T-cell (primary cell): ENCODE results near the gene MEGF10. TPM values are rescaled to one million over a fixed set of nuclear protein-coding genes. Genes with fewer than 3 reads are reported as not detected.

ENCODE experiments used
- ATAC-seq, 4 experiments: fragments of 200-7000 bp in 3 of 4; fragments of 150-1000 bp in 1 of 4; cut with Tn5 transposase; replicated peaks in 1 of 4; 1 replicate in 3 of 4; 2 replicates in 1 of 4; pipeline ENCODE4 v1.10.0; 2021; ENCODE audit warnings: moderate library complexity in 3 of 4, mild to moderate bottlenecking in 2 of 4, moderate number of reproducible peaks in 1 of 4
- CTCF ChIA-PET, 2 donors: fragments of 300-600 bp; sonication (Branson Sonifier 250); formaldehyde crosslinking; loops; one replicate each; lab custom pipeline; 2022; ENCODE audit warnings: antibody characterized with exemption in 2 of 2; lab: Charles Lee
- POLR2A ChIA-PET, 2 donors: fragments of 300-600 bp; sonication (Branson Sonifier 250); formaldehyde crosslinking; loops; one replicate each; lab custom pipeline; 2022; ENCODE audit warnings: antibody characterized with exemption in 2 of 2; lab: Charles Lee
- DNase-seq, 35 experiments: peaks; one replicate each; pipeline versions ENCODE4 v3.0.0 to v3.0.0-alpha.2; 2013 to 2023
- H3K27ac ChIP-seq: one replicate; pipeline ENCODE4 v1.5.1; 2013; ENCODE audit warnings: low read length
- H3K27me3 ChIP-seq, 2 experiments: replicated peaks in 1 of 2; 1 replicate in 1 of 2; 2 replicates in 1 of 2; pipeline versions ENCODE4 v1.6.1 to v1.7.0; 2013; ENCODE audit warnings: low read length in 1 of 2, mixed read lengths in 1 of 2; ENCODE audit not compliant: control insufficient read depth in 2 of 2, insufficient read depth in 2 of 2; ENCODE audit errors: extremely low read depth in 1 of 2
- H3K36me3 ChIP-seq, 2 donors: 1 replicate in 1 of 2; 2 replicates in 1 of 2; pipeline versions ENCODE4 v1.6.1 to v1.7.0; 2013; ENCODE audit warnings: low read length in 1 of 2; ENCODE audit not compliant: control insufficient read depth in 2 of 2, insufficient read depth in 1 of 2; ENCODE audit errors: extremely low read depth in 1 of 2
- H3K4me1 ChIP-seq, 2 experiments: 1 replicate in 1 of 2; 2 replicates in 1 of 2; pipeline versions ENCODE4 v1.6.1 to v1.7.0; 2013; ENCODE audit warnings: low read length in 2 of 2, mixed read lengths in 1 of 2; ENCODE audit not compliant: insufficient read depth in 2 of 2, control insufficient read depth in 1 of 2; ENCODE audit errors: extremely low read depth in 1 of 2
- H3K4me3 ChIP-seq, 2 donors: 1 replicate in 1 of 2; 2 replicates in 1 of 2; pipeline versions ENCODE4 v1.5.1 to v1.7.0; 2013; ENCODE audit warnings: mild to moderate bottlenecking in 2 of 2, low read length in 1 of 2, moderate library complexity in 1 of 2; ENCODE audit not compliant: control insufficient read depth in 1 of 2; ENCODE audit errors: extremely low read depth in 1 of 2
- H3K9me3 ChIP-seq: 2 replicates; pipeline ENCODE4 v1.7.0; 2013
- H3K27ac Mint-ChIP-seq, 2 donors: one replicate each; pipeline ENCODE4 v1.8.0; 2020 to 2021; ENCODE audit warnings: mild to moderate bottlenecking in 2 of 2, mixed read lengths in 2 of 2
- H3K27me3 Mint-ChIP-seq, 2 donors: one replicate each; pipeline ENCODE4 v1.8.0; 2021 to 2022; ENCODE audit warnings: mixed read lengths in 2 of 2
- H3K36me3 Mint-ChIP-seq: one replicate; pipeline ENCODE4 v1.8.0; 2021; ENCODE audit warnings: mixed read lengths
- H3K4me1 Mint-ChIP-seq, 3 donors: one replicate each; pipeline ENCODE4 v1.8.0; 2020 to 2022; ENCODE audit warnings: mixed read lengths in 3 of 3, mild to moderate bottlenecking in 1 of 3
- H3K4me3 Mint-ChIP-seq, 3 donors: one replicate each; pipeline ENCODE4 v1.8.0; 2020 to 2022; ENCODE audit warnings: mild to moderate bottlenecking in 3 of 3, mixed read lengths in 3 of 3, moderate library complexity in 3 of 3
- H3K9me3 Mint-ChIP-seq, 3 donors: one replicate each; pipeline ENCODE4 v1.8.0; 2020 to 2022; ENCODE audit warnings: mixed read lengths in 3 of 3
- WGBS: methylation state at CpG from one replicate; pipeline ENCODE4 v1.1.5; 2013; ENCODE audit warnings: missing lambda C conversion rate; ENCODE audit not compliant: insufficient coverage; 5-methylcytosine and 5-hydroxymethylcytosine counted together
- total RNA-seq, 35 experiments: library from RNA in 6 of 35; stranded (reverse) in 6 of 35; fragments of 120-200 nt in 1 of 35; gene quantifications; one replicate each; pipeline versions ENCODE4 v1.2.1 to v1.2.4 and lab custom pipeline; 2013 to 2026

The MEGF10 gene
- total RNA-seq, 5 donors from 2014 or later (not counting 1 experiment from before 2014, with no cell fraction given) = 0.06 to 0.89 (median 0.47) TPM; not detected in 2

- Mint-ChIP-seq H3K27me3 (no peaks in the 10 kb centered on the region), H3K27ac (no peak overlapping the region), H3K36me3 (no peaks in the 10 kb centered on the region), H3K4me1 (no peaks in the 10 kb centered on the region), H3K9me3 (no peaks in the 10 kb centered on the region), H3K4me3 (no peak overlapping the region)
- ChIA-PET CTCF (interaction anchor here (0.5 to 0.6 kb wide), 2 partner anchors 170 to 728 kb away, joined by 3 to 5 read pairs; no protein-coding TSS in a partner anchor), POLR2A (no interaction called here)
- no peaks in the 10 kb centered on the region for H3K27me3 ChIP-seq
- H3K4me1 ChIP-seq = no peaks in the 10 kb centered on the region
- WGBS = no CpG with 5 or more reads among the region's 2 CpGs
- ATAC-seq (no peak), DNase-seq (no peak)
- H3K27ac ChIP-seq = no peak overlapping the region
- no peaks in the 10 kb centered on the region for H3K36me3 ChIP-seq
- no peaks in the 10 kb centered on the region for H3K9me3 ChIP-seq
- H3K4me3 ChIP-seq = no peak overlapping the region
Observed at GRCh38 chr5:127433526-127433925, 142.9 kb downstream of the MEGF10 start.

- CTCF ChIA-PET = no interaction called here
- H3K9me3 ChIP-seq = no peaks in the 10 kb centered on the region
- H3K4me1 Mint-ChIP-seq = no peaks in the 10 kb centered on the region
- no peak overlapping the region for H3K4me3 Mint-ChIP-seq
- DNase-seq (no peak), ATAC-seq (no peak)
- no peaks in the 10 kb centered on the region for H3K27me3 ChIP-seq
- no peak overlapping the region for H3K27ac ChIP-seq
- peaks cover 0 to 5% of the 10 kb centered on the region in 2 donors for H3K27me3 Mint-ChIP-seq
- H3K4me1 ChIP-seq = no peaks in the 10 kb centered on the region
- no peak overlapping the region for H3K4me3 ChIP-seq
- no peak overlapping the region for H3K27ac Mint-ChIP-seq
- H3K36me3 Mint-ChIP-seq = no peaks in the 10 kb centered on the region
- H3K36me3 ChIP-seq = no peaks in the 10 kb centered on the region
- H3K9me3 Mint-ChIP-seq = no peaks in the 10 kb centered on the region
- POLR2A ChIA-PET = no interaction called here
- 88% methylated on average over 12 of the region's 12 CpGs for WGBS
Observed at GRCh38 chr5:127434588-127434987, 144.0 kb downstream of the MEGF10 start.

GRCh38 chr5:127435821-127436220 lies 145.2 kb downstream of the MEGF10 start:
- CTCF ChIA-PET = no interaction called here
- H3K9me3 Mint-ChIP-seq = no peaks in the 10 kb centered on the region
- no peak for DNase-seq
- no peak overlapping the region for H3K4me3 Mint-ChIP-seq
- no CpG with 5 or more reads among the region's 2 CpGs for WGBS
- POLR2A ChIA-PET = no interaction called here
- no peak overlapping the region for H3K27ac Mint-ChIP-seq
- H3K4me1 Mint-ChIP-seq = no peaks in the 10 kb centered on the region
- Histone ChIP-seq H3K9me3 (no peaks in the 10 kb centered on the region), H3K4me1 (no peaks in the 10 kb centered on the region), H3K4me3 (no peak overlapping the region), H3K27ac (no peak overlapping the region), H3K36me3 (no peaks in the 10 kb centered on the region), H3K27me3 (no peaks in the 10 kb centered on the region)
- no peaks in the 10 kb centered on the region for H3K36me3 Mint-ChIP-seq
- peaks cover 5% of the 10 kb centered on the region in 2 donors for H3K27me3 Mint-ChIP-seq
- ATAC-seq = no peak

- Histone ChIP-seq H3K27me3 (no peaks in the 10 kb centered on the region), H3K36me3 (no peaks in the 10 kb centered on the region), H3K4me3 (no peak overlapping the region), H3K9me3 (no peaks in the 10 kb centered on the region), H3K4me1 (no peaks in the 10 kb centered on the region), H3K27ac (no peak overlapping the region)
- CTCF ChIA-PET = no interaction called here
- Mint-ChIP-seq H3K4me1 (no peaks in the 10 kb centered on the region), H3K4me3 (no peak overlapping the region), H3K27me3 (peaks cover 9 to 17% of the 10 kb centered on the region in 2 donors), H3K9me3 (no peaks in the 10 kb centered on the region), H3K27ac (no peak overlapping the region), H3K36me3 (no peaks in the 10 kb centered on the region)
- no peak for DNase-seq
- 70% methylated on average over 4 of the region's 4 CpGs for WGBS
- no peak for ATAC-seq
- POLR2A ChIA-PET = no interaction called here
Observed at GRCh38 chr5:127439644-127440043, 149.0 kb downstream of the MEGF10 start.

- no peaks in the 10 kb centered on the region for H3K36me3 Mint-ChIP-seq
- peaks cover 9 to 17% of the 10 kb centered on the region in 2 donors for H3K27me3 Mint-ChIP-seq
- ATAC-seq (no peak), DNase-seq (no peak)
- H3K4me3 ChIP-seq = no peak overlapping the region
- no peaks in the 10 kb centered on the region for H3K9me3 Mint-ChIP-seq
- H3K9me3 ChIP-seq = no peaks in the 10 kb centered on the region
- CTCF ChIA-PET = no interaction called here
- no peak overlapping the region for H3K27ac Mint-ChIP-seq
- no peaks in the 10 kb centered on the region for H3K36me3 ChIP-seq
- POLR2A ChIA-PET = no interaction called here
- WGBS = no CpG with 5 or more reads among the region's 7 CpGs
- H3K4me1 Mint-ChIP-seq = no peaks in the 10 kb centered on the region
- no peaks in the 10 kb centered on the region for H3K27me3 ChIP-seq
- no peak overlapping the region for H3K27ac ChIP-seq
- H3K4me1 ChIP-seq = no peaks in the 10 kb centered on the region
- no peak overlapping the region for H3K4me3 Mint-ChIP-seq
Observed at GRCh38 chr5:127440831-127441230, 150.2 kb downstream of the MEGF10 start.

- 83% methylated on average over 2 of the region's 4 CpGs for WGBS
- POLR2A ChIA-PET = interaction anchor here in 1 of 2 donors (0.5 kb wide), 1 partner anchor 229 kb away, joined by 5 read pairs; no protein-coding TSS in a partner anchor
- no peaks in the 10 kb centered on the region for H3K27me3 ChIP-seq
- no peaks in the 10 kb centered on the region for H3K36me3 ChIP-seq
- CTCF ChIA-PET = no interaction called here
- no peak overlapping the region for H3K4me3 ChIP-seq
- no peak overlapping the region for H3K27ac ChIP-seq
- Mint-ChIP-seq H3K27me3 (peaks cover 9 to 17% of the 10 kb centered on the region in 2 donors), H3K4me1 (no peaks in the 10 kb centered on the region), H3K36me3 (no peaks in the 10 kb centered on the region), H3K4me3 (no peak overlapping the region), H3K27ac (no peak overlapping the region), H3K9me3 (no peaks in the 10 kb centered on the region)
- ATAC-seq (no peak), DNase-seq (no peak)
- H3K9me3 ChIP-seq = no peaks in the 10 kb centered on the region
- H3K4me1 ChIP-seq = no peaks in the 10 kb centered on the region
Observed at GRCh38 chr5:127441799-127442484, 151.3 kb downstream of the MEGF10 start.
